Glutamatergic neuron (in vitro differentiated cells): Measurements from ENCODE around the gene SYPL1. TPM values are rescaled to one million over a fixed set of nuclear protein-coding genes. Genes with fewer than 3 reads are reported as not detected.
"Not testable (repeated sequence)": the region's sequence is repeated elsewhere in the genome, so short reads cannot be mapped to it uniquely, and the experiment has no call there.

ENCODE experiments used
- DNase-seq: peaks from one replicate; pipeline ENCODE4 v3.0.0; 2022
- H3K27ac Mint-ChIP-seq: one replicate; pipeline ENCODE4 v1.8.0; 2020; ENCODE audit warnings: mild to moderate bottlenecking, mixed read lengths, inconsistent platforms; ENCODE audit not compliant: unreplicated experiment
- H3K27me3 Mint-ChIP-seq: one replicate; pipeline ENCODE4 v1.8.0; 2020; ENCODE audit warnings: mild to moderate bottlenecking, moderate library complexity, mixed read lengths, inconsistent platforms; ENCODE audit not compliant: unreplicated experiment
- H3K36me3 Mint-ChIP-seq: one replicate; pipeline ENCODE4 v1.8.0; 2020; ENCODE audit warnings: mild to moderate bottlenecking, mixed read lengths, inconsistent platforms; ENCODE audit not compliant: unreplicated experiment
- H3K4me1 Mint-ChIP-seq: one replicate; pipeline ENCODE4 v1.8.0; 2020; ENCODE audit warnings: mild to moderate bottlenecking, low read depth, mixed read lengths, inconsistent platforms; ENCODE audit not compliant: unreplicated experiment
- H3K4me3 Mint-ChIP-seq: one replicate; pipeline ENCODE4 v1.8.0; 2020; ENCODE audit warnings: mild to moderate bottlenecking, mixed read lengths, inconsistent platforms; ENCODE audit not compliant: unreplicated experiment
- H3K9me3 Mint-ChIP-seq: one replicate; pipeline ENCODE4 v1.8.0; 2020; ENCODE audit warnings: mild to moderate bottlenecking, moderate library complexity, mixed read lengths, inconsistent platforms; ENCODE audit not compliant: unreplicated experiment
- total RNA-seq: library from RNA; stranded (reverse); fragmentation: NEBNext Ultra II Directional; extraction: Animal tissue kit (Norgen Biotek cat#: 25700); gene quantifications from one replicate; pipeline ENCODE4 v1.2.1, GENCODE V29; 2021; ENCODE audit not compliant: unreplicated experiment
- TF ChIP-seq, protein P1 (sequence below): fragments of 200-600 bp; sonication (generic); IDR thresholded peaks from one replicate; pipeline ENCODE4 v1.5.0; 2021; ENCODE audit not compliant: partially characterized antibody, unreplicated experiment

The SYPL1 gene
- total RNA-seq, 1 donor from 2014 or later: 10.0 TPM

DNA sequence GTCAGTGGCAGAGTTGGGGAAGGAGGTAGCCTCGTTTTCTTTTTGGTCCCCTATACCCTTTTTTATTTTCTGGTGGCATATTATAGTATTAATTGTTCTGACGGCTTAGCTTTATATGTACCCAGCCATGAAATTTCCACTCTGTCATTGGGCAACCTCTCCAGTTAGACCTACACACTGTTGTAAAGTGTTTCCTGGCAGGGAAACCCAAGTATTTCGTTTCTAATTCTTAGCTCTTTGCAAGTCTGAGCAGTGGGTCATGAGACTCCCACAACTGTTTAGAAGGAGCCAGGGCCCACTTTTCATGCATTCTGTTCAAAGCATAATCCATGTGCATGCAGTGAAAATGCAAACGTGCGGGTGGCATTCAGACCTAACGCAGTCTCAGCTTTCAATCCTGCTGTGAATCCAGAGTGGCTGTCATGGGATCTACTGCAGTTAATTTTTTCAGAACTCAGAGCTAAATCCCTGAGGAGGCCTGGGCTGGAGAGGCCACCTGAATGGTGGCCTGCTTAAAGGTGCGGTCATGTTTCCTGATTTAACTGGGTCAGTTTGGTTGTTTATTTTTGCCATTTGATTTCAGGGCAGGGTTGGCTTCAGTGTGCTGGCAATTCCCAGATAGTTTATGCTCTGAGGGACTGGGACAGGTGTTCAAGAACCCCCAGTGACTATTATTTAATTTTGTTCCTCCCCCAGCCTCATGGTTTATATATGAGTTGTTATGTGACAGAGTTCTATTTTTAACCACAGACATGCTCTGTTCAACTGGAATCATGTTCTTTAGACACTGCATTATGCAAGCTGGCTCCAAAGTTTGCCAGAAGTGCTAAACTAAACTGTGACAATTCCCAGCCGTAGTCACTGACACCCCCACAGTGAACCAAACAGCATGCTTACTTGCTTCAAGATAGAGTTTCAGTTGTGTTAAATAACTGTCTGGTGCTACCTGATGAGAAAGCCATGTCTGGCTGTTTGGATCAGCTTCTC lies 27.4 kb upstream of the SYPL1 start:
- H3K4me3 Mint-ChIP-seq: no peak overlapping the region
- peaks cover 4% of the 10 kb centered on the region for H3K36me3 Mint-ChIP-seq
- TF ChIP-seq, protein P1, sequence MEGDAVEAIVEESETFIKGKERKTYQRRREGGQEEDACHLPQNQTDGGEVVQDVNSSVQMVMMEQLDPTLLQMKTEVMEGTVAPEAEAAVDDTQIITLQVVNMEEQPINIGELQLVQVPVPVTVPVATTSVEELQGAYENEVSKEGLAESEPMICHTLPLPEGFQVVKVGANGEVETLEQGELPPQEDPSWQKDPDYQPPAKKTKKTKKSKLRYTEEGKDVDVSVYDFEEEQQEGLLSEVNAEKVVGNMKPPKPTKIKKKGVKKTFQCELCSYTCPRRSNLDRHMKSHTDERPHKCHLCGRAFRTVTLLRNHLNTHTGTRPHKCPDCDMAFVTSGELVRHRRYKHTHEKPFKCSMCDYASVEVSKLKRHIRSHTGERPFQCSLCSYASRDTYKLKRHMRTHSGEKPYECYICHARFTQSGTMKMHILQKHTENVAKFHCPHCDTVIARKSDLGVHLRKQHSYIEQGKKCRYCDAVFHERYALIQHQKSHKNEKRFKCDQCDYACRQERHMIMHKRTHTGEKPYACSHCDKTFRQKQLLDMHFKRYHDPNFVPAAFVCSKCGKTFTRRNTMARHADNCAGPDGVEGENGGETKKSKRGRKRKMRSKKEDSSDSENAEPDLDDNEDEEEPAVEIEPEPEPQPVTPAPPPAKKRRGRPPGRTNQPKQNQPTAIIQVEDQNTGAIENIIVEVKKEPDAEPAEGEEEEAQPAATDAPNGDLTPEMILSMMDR: no peak
- peaks cover 2% of the 10 kb centered on the region for H3K9me3 Mint-ChIP-seq
- H3K4me1 Mint-ChIP-seq: peaks cover 22% of the 10 kb centered on the region
- H3K27me3 Mint-ChIP-seq: peaks cover 2% of the 10 kb centered on the region
- no peak overlapping the region for H3K27ac Mint-ChIP-seq
- no peak for DNase-seq

DNA sequence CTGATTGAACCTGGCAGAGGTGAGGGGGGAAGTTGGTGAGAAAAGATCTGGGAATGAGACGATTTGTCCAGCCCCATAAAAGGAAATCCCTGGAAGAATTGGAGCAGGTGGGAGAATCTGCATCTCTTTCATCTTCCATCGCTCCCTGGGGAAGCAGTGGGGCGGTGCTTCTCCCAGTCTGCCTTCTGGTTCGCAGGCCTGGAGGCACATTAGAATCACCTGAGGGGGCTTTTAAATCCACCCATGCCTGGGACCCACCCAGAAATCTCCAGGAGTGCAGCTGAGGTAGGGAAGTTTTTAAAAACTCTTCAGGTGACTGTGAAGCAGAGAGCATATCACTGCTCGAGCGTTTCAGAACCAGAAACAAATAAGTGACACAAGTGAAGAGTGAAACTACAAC lies 26.7 kb upstream of the SYPL1 start:
- TF ChIP-seq, protein P1: no peak
- Mint-ChIP-seq H3K4me3 (no peak overlapping the region), H3K27ac (no peak overlapping the region), H3K36me3 (peaks cover 4% of the 10 kb centered on the region), H3K4me1 (peaks cover 19% of the 10 kb centered on the region), H3K9me3 (peaks cover 2% of the 10 kb centered on the region), H3K27me3 (peaks cover 2% of the 10 kb centered on the region)
- no peak for DNase-seq

DNA sequence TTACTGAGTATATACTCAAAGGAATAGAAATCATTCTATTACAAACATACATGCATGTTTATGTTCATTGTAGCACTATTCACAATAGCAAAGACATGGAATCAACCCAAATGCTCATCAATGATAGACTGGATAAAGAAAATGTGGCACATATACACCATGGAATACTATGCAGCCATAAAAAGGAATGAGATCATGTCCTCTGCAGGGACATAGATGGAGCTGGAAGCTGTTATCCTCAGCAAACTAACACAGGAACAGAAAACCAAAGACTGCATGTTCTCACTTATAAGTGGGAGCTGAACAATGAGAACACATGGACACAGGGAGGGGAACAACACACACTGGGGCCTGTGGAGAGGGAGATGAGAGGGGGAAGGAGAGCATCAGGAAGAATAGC lies 26.1 kb upstream of the SYPL1 start:
- not testable (repeated sequence) for H3K9me3 Mint-ChIP-seq, DNase-seq, H3K4me3 Mint-ChIP-seq, H3K27ac Mint-ChIP-seq, H3K36me3 Mint-ChIP-seq, H3K27me3 Mint-ChIP-seq
- peaks cover 18% of the 10 kb centered on the region for H3K4me1 Mint-ChIP-seq

DNA sequence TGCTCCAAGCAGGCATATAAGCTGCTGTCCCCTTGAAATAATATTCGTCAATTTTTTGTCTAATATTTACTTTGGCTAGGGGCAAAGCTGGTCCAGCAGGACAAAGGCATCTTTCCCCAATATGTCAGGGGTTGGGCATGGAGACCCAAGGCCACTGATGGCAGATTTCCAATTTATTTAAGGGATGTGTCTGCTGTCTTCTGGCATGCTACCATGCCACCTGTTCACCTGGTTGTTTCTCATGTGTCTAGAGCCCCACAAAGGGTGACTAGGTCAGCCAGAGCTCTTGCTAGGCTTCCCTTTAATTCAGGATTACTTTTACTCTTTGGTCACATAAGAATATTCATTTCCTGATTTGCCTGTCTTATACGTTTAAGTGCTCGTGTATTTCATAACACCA lies 22.1 kb upstream of the SYPL1 start:
- TF ChIP-seq, protein P1: no peak
- Mint-ChIP-seq H3K9me3 (peaks cover 2% of the 10 kb centered on the region), H3K36me3 (no peaks in the 10 kb centered on the region), H3K4me3 (no peak overlapping the region), H3K27me3 (peaks cover 2% of the 10 kb centered on the region), H3K27ac (no peak overlapping the region), H3K4me1 (peaks cover 9% of the 10 kb centered on the region)
- no peak for DNase-seq

DNA sequence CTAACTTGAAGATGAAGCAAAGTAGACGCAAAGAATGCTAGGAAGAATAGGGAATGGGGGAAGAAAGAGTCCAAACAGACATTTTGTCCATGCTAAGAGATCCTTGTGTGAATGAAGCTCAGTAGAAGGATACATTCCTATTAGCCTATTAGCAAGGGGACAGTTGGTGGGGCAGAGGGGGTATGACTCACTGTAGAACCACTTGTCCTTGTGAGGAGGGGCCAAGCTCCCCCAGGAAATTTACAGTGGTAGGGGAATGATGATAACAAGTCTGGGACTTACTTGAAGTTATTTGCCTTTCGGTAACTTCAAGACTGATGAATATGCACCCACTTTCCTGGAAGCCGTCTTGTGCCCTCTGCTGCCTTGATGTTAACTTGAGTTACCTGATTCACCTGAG lies 17.2 kb upstream of the SYPL1 start:
- no peaks in the 10 kb centered on the region for H3K36me3 Mint-ChIP-seq
- H3K4me1 Mint-ChIP-seq: no peaks in the 10 kb centered on the region
- TF ChIP-seq, protein P1: no peak
- H3K9me3 Mint-ChIP-seq: no peaks in the 10 kb centered on the region
- DNase-seq: no peak
- H3K27ac Mint-ChIP-seq: no peak overlapping the region
- H3K4me3 Mint-ChIP-seq: no peak overlapping the region
- H3K27me3 Mint-ChIP-seq: no peaks in the 10 kb centered on the region
